ENCODE measurements around the gene BCHE.

BCHE gene

GRCh38 chr3:165883117-165883516, 45.9 kb upstream of the BCHE start:
- Histone ChIP-seq H3K9ac (no peak overlapping the region), H3K4me2 (no peak overlapping the region; the same call in 1 of the 2 replicates), H3K79me2 (ENCODE audit: insufficient read depth, low read depth) (no peaks in the 10 kb centered on the region), H4K20me1 (ENCODE audit: insufficient read depth) (no peaks in the 10 kb centered on the region), H3K4me3 (IDR thresholded peaks at IDR 0.05; ENCODE audit: insufficient read depth, low read depth, low read length) (no peak overlapping the region), H2AFZ (ENCODE audit: low read depth) (no peak overlapping the region), H3K27ac (no peak overlapping the region), H3K27me3 (ENCODE audit: insufficient read depth, low read depth) (no peaks in the 10 kb centered on the region), H3K4me1 (ENCODE audit: low read depth, poor library complexity, severe bottlenecking) (no peaks in the 10 kb centered on the region), H3K36me3 (ENCODE audit: insufficient read depth) (no peaks in the 10 kb centered on the region)
- TF ChIP-seq CTCF (conservative IDR thresholded peaks at IDR 0.05; ENCODE audit: low read depth, low read length): no peak

- no peaks in the 10 kb centered on the region for H3K36me3 ChIP-seq (ENCODE audit: insufficient read depth)
- no peaks in the 10 kb centered on the region for H4K20me1 ChIP-seq (ENCODE audit: insufficient read depth)
- no peaks in the 10 kb centered on the region for H3K79me2 ChIP-seq (ENCODE audit: insufficient read depth, low read depth)
- no peaks in the 10 kb centered on the region for H3K27me3 ChIP-seq (ENCODE audit: insufficient read depth, low read depth)
- H3K27ac ChIP-seq: no peak overlapping the region
- no peaks in the 10 kb centered on the region for H3K4me1 ChIP-seq (ENCODE audit: low read depth, poor library complexity, severe bottlenecking)
- H3K4me2 ChIP-seq: no peak overlapping the region
- no peak overlapping the region for H3K4me3 ChIP-seq (IDR thresholded peaks at IDR 0.05; ENCODE audit: insufficient read depth, low read depth, low read length)
- TF ChIP-seq CTCF (conservative IDR thresholded peaks at IDR 0.05; ENCODE audit: low read depth, low read length): no peak
- H3K9ac ChIP-seq: no peak overlapping the region
- no peak overlapping the region for H2AFZ ChIP-seq (ENCODE audit: low read depth)
Observed at GRCh38 chr3:165875644-165876043, 38.4 kb upstream of the BCHE start.

- H2AFZ ChIP-seq (ENCODE audit: low read depth): no peak overlapping the region
- no peaks in the 10 kb centered on the region for H3K79me2 ChIP-seq (ENCODE audit: insufficient read depth, low read depth)
- H3K9ac ChIP-seq: no peak overlapping the region
- no peak for TF ChIP-seq CTCF (conservative IDR thresholded peaks at IDR 0.05; ENCODE audit: low read depth, low read length)
- H3K4me3 ChIP-seq (IDR thresholded peaks at IDR 0.05; ENCODE audit: insufficient read depth, low read depth, low read length): no peak overlapping the region
- H3K27ac ChIP-seq: no peak overlapping the region
- H3K4me1 ChIP-seq (ENCODE audit: low read depth, poor library complexity, severe bottlenecking): no peaks in the 10 kb centered on the region
- no peaks in the 10 kb centered on the region for H3K36me3 ChIP-seq (ENCODE audit: insufficient read depth)
- H3K27me3 ChIP-seq (ENCODE audit: insufficient read depth, low read depth): no peaks in the 10 kb centered on the region
- H4K20me1 ChIP-seq (ENCODE audit: insufficient read depth): no peaks in the 10 kb centered on the region
- no peak overlapping the region for H3K4me2 ChIP-seq
Observed at GRCh38 chr3:165874663-165875489, 37.7 kb upstream of the BCHE start.

GRCh38 chr3:165868088-165868487, 30.9 kb upstream of the BCHE start:
- TF ChIP-seq CTCF (conservative IDR thresholded peaks at IDR 0.05; ENCODE audit: low read depth, low read length): no peak
- Histone ChIP-seq H3K27me3 (ENCODE audit: insufficient read depth, low read depth) (no peaks in the 10 kb centered on the region), H3K9ac (no peak overlapping the region), H3K4me2 (no peak overlapping the region), H3K36me3 (ENCODE audit: insufficient read depth) (no peaks in the 10 kb centered on the region), H3K27ac (no peak overlapping the region), H3K4me3 (IDR thresholded peaks at IDR 0.05; ENCODE audit: insufficient read depth, low read depth, low read length) (no peak overlapping the region), H2AFZ (ENCODE audit: low read depth) (no peak overlapping the region), H3K79me2 (ENCODE audit: insufficient read depth, low read depth) (no peaks in the 10 kb centered on the region), H4K20me1 (ENCODE audit: insufficient read depth) (no peaks in the 10 kb centered on the region), H3K4me1 (ENCODE audit: low read depth, poor library complexity, severe bottlenecking) (no peaks in the 10 kb centered on the region)
